Upper lobe of right lung (tissue), 1 donor: Measurements from ENCODE around the gene SUZ12. TPM values are rescaled to one million over a fixed set of nuclear protein-coding genes. Genes with fewer than 3 reads are reported as not detected.
"Not testable (repeated sequence)": the region's sequence is repeated elsewhere in the genome, so short reads cannot be mapped to it uniquely, and the experiment has no call there.

Experiments used
- ATAC-seq: fragments of 200-7000 bp; cut with Tn5 transposase; one replicate; pipeline ENCODE4 v1.9.1; 2020; ENCODE audit warnings: mild to moderate bottlenecking, moderate library complexity
- DNase-seq: peaks from one replicate; pipeline ENCODE4 v3.0.0-alpha.2; 2020
- H3K27ac ChIP-seq: fragments of 200-600 bp; one replicate; pipeline ENCODE4 v1.8.0; 2022
- H3K27me3 ChIP-seq: fragments of 200-600 bp; one replicate; pipeline ENCODE4 v1.8.0; 2022; ENCODE audit warnings: mild to moderate bottlenecking
- H3K36me3 ChIP-seq: fragments of 200-600 bp; one replicate; pipeline ENCODE4 v1.8.0; 2022
- H3K4me1 ChIP-seq: fragments of 200-600 bp; one replicate; pipeline ENCODE4 v1.8.0; 2022
- H3K4me3 ChIP-seq: fragments of 200-600 bp; one replicate; pipeline ENCODE4 v1.8.0; 2022; ENCODE audit warnings: mild to moderate bottlenecking
- H3K9me3 ChIP-seq: fragments of 200-600 bp; one replicate; pipeline ENCODE4 v1.8.0; 2022
- CTCF ChIP-seq: fragments of 200-600 bp; IDR thresholded peaks from one replicate; pipeline ENCODE4 v1.8.0; 2022; ENCODE audit warnings: antibody characterized with exemption
- intact Hi-C: fragments of 100-400 bp; cut with DNase I; formaldehyde crosslinking; loops from one replicate; pipeline ENCODE4 v1.11.0; 2022
- total RNA-seq: library from RNA; stranded (reverse); fragmentation: NEBNext Ultra II Directional; extraction: Animal tissue kit (Norgen Biotek cat#: 25700); gene quantifications from one replicate; pipeline ENCODE4 v1.2.1, GENCODE V29; 2021
- donor health status: DM: no; HTN: yes; CAD: no; lungs with severe emphysema.

The SUZ12 gene
- total RNA-seq, 1 donor from 2014 or later: 24.9 TPM

GRCh38 chr17:31918701-31919128 is 18.1 kb upstream of the SUZ12 start:
- no peaks in the 10 kb centered on the region for H3K4me1 ChIP-seq
- TF ChIP-seq CTCF: no peak
- H3K9me3 ChIP-seq: no peaks in the 10 kb centered on the region
- intact Hi-C loops: no loop called here
- peaks cover 29% of the 10 kb centered on the region for H3K27me3 ChIP-seq
- no peak overlapping the region for H3K4me3 ChIP-seq
- no peak for ATAC-seq
- no peak for DNase-seq
- no peak overlapping the region for H3K27ac ChIP-seq
- H3K36me3 ChIP-seq: no peaks in the 10 kb centered on the region

GRCh38 chr17:31919802-31920525 is 16.8 kb upstream of the SUZ12 start:
- Histone ChIP-seq H3K9me3 (no peaks in the 10 kb centered on the region), H3K27me3 (peaks cover 29% of the 10 kb centered on the region), H3K27ac (no peak overlapping the region), H3K4me3 (no peak overlapping the region), H3K4me1 (no peaks in the 10 kb centered on the region), H3K36me3 (no peaks in the 10 kb centered on the region)
- ATAC-seq: no peak
- no peak for TF ChIP-seq CTCF
- intact Hi-C loops: no loop called here
- peak; percentile 18 for DNase-seq

GRCh38 chr17:31926100-31926729 is 10.6 kb upstream of the SUZ12 start:
- Histone ChIP-seq H3K4me3 (no peak overlapping the region), H3K27ac (no peak overlapping the region), H3K9me3 (no peaks in the 10 kb centered on the region), H3K27me3 (no peaks in the 10 kb centered on the region), H3K4me1 (no peaks in the 10 kb centered on the region), H3K36me3 (no peaks in the 10 kb centered on the region)
- no peak for ATAC-seq
- intact Hi-C loops: no loop called here
- no peak for DNase-seq
- TF ChIP-seq CTCF: no peak

- no peaks in the 10 kb centered on the region for H3K4me1 ChIP-seq
- ATAC-seq: no peak
These were observed 5.1 kb upstream of the SUZ12 start for GRCh38 chr17:31931756-31932155.

GRCh38 chr17:31935512-31935911 is 1.3 kb upstream of the SUZ12 start:
- ATAC-seq: no peak
- DNase-seq: peak; percentile 18
- H3K9me3 ChIP-seq: no peaks in the 10 kb centered on the region
- H3K4me1 ChIP-seq: peaks cover 8% of the 10 kb centered on the region
- H3K36me3 ChIP-seq: peaks cover under 1% of the 10 kb centered on the region
- H3K4me3 ChIP-seq: no peak overlapping the region
- H3K27ac ChIP-seq: no peak overlapping the region
- intact Hi-C loops: no loop called here
- TF ChIP-seq CTCF: no peak
- no peaks in the 10 kb centered on the region for H3K27me3 ChIP-seq

More at GRCh38 chr17:31931756-31932155, 5.1 kb upstream of the SUZ12 start:
- no peaks in the 10 kb centered on the region for H3K27me3 ChIP-seq
- no peak overlapping the region for H3K27ac ChIP-seq
- intact Hi-C loops: no loop called here
- TF ChIP-seq CTCF: no peak
- H3K4me3 ChIP-seq: no peak overlapping the region
- DNase-seq: no peak
- no peaks in the 10 kb centered on the region for H3K36me3 ChIP-seq
- no peaks in the 10 kb centered on the region for H3K9me3 ChIP-seq

DNA sequence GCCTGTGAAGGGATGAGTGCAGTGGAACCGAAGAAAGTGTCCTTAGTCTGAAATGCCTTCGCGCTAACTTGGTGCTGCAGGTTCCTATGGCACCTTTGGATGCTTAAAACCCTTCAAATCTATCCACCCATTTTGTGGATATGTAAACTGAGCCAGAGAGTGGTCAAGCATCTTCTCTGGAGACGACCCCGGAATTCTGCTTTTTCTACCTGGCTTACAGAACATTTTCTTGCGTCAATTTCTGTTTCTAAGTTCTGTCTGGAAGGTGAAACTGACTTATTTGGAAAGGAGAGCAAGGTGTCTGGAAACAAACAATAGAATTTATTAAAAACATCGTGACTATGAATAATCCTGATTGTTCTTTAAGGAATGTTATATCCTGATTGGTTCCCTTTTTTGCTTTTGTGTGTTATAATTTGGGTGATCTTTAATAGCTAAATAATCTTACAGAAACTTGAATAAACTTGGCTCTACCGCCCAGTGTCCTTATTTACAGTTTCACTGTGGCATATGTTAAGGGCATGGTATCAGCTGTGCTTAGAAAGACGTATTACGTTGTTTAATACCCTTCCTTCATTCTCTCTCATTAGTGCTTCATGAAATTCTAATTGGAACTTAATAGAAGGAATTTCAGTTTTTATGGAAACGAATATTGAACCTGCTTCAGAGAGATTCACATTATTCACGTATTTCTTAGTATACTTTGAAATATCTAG is 1.3 kb downstream of the SUZ12 start:
- H3K27me3 ChIP-seq, H3K9me3 ChIP-seq, ATAC-seq, DNase-seq, H3K4me1 ChIP-seq, H3K27ac ChIP-seq, intact Hi-C loops: not testable (repeated sequence)
- H3K36me3 ChIP-seq: peaks cover 22% of the 10 kb centered on the region
- peak overlapping the region; percentile 48 for H3K4me3 ChIP-seq

DNA sequence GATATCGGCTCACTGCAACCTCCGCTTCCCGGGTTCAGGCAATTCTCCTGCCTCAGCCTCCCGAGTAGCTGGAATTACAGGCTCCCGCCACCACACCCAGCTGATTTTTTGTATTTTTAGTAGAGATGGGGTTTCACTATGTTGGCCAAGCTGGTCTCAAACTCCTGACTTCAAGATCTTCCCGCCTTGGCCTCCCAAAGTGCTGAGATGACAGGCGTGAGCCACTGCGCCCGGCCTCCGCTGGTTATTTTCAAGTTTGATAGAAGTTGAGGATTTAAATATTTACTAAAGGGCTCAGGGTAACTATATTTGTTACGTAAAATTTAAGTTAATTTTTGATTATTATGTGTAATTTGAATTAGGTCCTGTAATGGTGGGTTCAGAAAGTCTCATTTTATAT is 5.1 kb downstream of the SUZ12 start:
- H3K4me3 ChIP-seq, intact Hi-C loops, H3K4me1 ChIP-seq, H3K9me3 ChIP-seq, ATAC-seq, H3K27ac ChIP-seq, H3K27me3 ChIP-seq: not testable (repeated sequence)
- peak; percentile 27 for DNase-seq
- peaks cover 43% of the 10 kb centered on the region for H3K36me3 ChIP-seq

- H3K27ac ChIP-seq, ATAC-seq, intact Hi-C loops, H3K4me3 ChIP-seq, H3K4me1 ChIP-seq, H3K9me3 ChIP-seq, H3K27me3 ChIP-seq: not testable (repeated sequence)
- H3K36me3 ChIP-seq: peaks cover 47% of the 10 kb centered on the region
- peak; percentile 11 for DNase-seq
These were observed 5.6 kb downstream of the SUZ12 start for GRCh38 chr17:31942396-31942795.
